Stimulated activated CD8-positive, alpha-beta memory T cell treated with anti-CD3 and anti-CD28 coated beads, Interleukin-2, amount 100 ng/mL, for 1 hour (primary cell): ENCODE measurements around the gene KCNQ1.
"Not testable (repeated sequence)": the region's sequence is repeated elsewhere in the genome, so short reads cannot be mapped to it uniquely, and the experiment has no call there.

ENCODE experiments used
- DNase-seq, 2 donors: peaks; one replicate each; pipeline ENCODE4 v3.0.0-alpha.2; 2020; ENCODE audit warnings: low read depth in 2 of 2

The KCNQ1 gene

DNA sequence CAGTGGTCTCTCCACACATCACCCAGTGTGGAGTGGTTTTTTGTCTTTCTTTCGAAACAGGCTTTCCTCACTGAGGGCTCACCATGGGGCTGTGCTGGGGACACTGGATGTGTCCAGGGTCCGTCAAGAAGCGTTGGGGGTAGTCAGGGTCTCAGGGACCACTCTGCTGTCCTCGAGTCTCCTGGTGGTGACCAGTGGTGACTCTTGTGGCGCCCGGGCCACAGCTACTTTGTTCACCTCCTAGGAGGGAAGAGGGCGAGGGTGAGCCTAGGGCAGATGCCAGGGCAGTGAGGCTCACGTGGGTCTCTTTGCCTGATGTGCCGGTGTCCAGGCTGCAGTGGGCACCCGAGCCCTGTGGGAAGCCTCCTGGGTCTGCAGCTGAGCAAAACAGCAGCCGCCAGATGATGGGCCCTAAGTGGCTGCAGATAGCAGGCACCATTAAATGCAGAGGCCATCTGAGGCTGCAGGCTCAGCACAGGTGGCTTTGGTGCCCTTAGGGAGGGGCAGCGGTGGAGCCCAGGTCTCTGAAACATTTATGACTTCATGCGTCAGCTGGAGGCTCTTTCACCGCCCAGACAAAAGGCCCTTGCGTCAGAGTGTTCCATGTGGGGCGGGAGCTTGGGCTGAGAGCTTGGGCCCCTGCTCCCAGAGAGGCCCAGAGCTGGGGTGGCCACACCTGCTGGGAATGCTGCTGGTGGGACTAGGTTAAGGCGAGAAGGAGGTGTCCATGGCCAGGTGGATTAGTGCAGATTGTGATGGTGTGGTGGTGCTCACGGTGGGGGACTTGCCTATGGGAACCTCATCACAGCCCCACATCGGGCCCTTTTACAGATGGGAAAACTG lies 29.5 kb downstream of the KCNQ1 start:
- no peak for DNase-seq

- no peak for DNase-seq
Measured at GRCh38 chr11:2475136-2475918, 30.5 kb downstream of the KCNQ1 start.

GRCh38 chr11:2477254-2477653 lies 32.4 kb downstream of the KCNQ1 start:
- DNase-seq, result no peak

DNA sequence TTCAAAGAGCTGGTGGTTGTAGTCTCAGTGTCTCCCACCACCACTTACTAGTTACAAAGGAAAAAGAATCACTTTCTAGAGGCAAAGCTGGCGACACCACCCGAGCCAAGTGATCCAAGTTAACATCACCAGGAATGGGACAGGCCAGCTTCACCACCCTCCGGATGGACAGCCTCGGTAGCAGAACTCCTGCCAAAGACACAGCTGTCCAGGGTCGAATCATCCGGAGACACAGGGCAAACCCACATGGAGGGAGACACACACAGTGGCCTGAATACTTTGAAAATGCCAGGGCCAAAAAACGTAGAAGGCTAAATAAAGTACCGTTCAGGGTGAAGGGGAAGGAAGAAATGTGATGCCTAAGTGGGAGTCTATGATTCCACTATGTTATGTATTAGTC lies 33.1 kb downstream of the KCNQ1 start:
- DNase-seq, result no peak

DNA sequence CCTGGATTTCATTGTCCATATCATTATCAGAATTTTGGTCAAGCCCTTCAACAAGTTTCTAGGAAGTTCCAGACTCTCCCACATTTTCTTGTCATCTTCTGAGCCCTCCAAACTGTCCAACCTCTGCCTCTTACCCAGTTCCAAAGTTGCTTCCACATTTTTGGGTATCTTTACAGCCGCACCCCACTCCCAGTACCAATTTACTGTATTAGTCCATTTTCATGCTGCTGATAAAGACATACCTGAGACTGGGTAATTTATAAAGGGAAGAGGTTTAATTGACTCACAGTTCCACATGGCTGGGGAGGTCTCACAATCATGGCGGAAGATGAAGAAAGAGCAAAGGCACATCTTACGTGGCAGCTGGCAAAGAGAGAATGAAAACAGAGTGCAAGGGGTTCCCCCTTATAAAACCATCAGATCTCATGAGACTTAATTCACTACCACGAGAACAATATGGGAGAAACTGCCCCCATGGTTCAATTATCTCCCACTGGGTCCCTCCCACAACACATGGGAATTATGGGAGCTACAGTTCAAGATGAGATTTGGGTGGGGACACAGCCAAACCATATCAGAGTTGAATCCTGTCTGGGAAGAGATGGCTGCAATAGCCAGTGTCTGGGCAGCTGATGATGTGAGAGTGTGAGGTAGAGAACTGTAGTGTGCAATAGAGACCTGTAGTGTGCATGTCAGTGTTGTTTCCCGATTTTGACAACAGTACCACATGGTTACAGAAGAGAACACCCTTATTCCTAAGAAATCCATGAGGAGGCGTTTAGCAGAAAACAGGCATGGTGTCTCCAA lies 35.5 kb downstream of the KCNQ1 start:
- DNase-seq, result not testable (repeated sequence)

DNA sequence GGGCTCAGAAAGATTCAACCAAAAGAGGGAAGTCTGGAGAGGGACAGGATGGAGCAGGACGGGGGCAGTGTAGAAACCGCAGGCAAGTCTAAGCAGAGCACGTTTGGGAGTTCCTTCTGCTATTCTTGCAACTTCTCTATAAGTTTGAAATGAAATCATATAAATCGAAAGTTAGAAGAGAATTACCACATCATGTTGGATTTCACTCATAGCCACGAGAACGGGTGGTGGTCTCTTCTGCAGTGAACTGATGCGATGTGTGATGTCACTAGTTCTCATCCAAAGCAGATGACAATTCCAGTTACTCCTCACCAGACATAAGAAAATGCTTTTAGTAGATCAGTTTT lies 36.0 kb downstream of the KCNQ1 start:
- no peak for DNase-seq

DNA sequence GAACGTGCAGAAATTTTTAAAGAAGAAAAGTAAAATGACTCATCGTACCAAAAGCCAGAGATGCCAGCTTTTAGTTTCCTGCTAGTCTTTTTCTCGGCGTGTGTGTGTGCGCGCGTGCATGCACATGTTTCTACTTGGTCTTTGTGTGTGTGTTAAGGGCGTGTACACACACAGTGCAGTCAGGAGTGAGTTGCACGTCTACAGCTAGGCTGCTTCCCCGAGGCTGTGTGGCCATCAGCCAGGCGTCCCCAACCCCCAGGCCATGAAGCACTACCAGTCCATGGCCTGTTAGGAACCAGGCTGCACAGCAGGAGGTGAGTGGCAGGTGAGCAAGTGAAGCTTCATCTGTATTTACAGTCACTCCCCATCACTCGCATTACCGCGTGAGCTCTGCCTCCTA lies 36.4 kb downstream of the KCNQ1 start:
- no peak for DNase-seq

DNA sequence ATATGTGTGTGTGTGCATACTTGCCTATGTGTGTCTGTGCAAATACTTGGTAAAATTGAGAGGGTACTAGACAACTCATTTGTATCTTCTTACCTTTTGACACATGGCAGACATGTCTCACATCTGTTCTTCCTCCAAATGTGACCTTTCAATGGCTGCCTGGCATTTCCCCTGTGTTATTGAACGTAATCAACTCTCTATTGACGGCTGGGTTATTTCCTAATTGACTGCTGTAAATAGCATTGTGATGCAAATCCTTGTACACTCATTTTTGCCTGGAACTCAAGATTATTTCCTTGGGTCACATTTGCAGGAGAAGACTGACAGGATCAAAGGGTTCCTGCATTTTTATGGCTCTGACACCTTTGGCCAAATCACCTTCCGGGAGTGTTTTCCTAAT lies 37.4 kb downstream of the KCNQ1 start:
- DNase-seq, result no peak

- DNase-seq, result no peak
Measured at GRCh38 chr11:2482745-2483144, 37.9 kb downstream of the KCNQ1 start.

DNA sequence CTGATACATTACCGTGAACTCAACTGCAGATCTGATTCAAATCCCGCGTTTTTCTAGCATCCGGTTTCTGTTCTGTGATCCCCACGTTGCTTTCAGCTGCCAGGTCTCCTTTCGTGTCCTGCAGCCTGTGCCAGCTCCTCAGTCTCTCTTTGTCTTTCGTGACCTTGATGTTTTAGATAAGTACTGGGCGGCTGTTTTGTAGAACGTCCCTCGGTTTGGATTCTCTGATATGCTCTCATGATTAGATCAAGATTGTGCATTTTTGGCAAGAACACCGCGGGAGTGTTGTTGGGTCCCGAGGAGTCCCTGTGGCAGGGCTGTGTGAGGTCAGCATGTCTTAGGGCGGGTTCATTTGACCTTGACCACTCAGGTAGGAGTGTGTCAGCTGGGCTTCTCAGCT lies 38.6 kb downstream of the KCNQ1 start:
- no peak for DNase-seq

- no peak for DNase-seq
Measured at GRCh38 chr11:2484576-2485125, 39.8 kb downstream of the KCNQ1 start.

DNA sequence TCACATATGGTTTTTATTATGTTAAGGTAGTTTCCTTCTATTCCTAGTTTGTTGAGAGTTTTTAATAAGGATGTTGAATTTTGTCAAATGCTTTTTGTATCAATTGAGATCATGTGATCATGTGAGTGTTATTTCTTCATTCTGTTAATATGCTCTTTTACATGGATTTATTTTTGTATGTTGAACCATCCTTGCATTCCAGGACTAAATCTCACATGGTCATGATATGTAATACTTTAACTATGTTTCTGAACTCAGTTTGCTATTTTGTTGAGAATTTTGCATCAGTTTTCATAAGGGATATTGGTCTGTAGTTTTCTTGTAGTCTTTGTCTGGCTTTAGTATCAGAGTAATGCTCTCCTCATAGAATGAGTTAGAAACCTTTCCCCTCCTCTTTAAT lies 43.2 kb downstream of the KCNQ1 start:
- no peak for DNase-seq

GRCh38 chr11:2489083-2489482 lies 44.3 kb downstream of the KCNQ1 start:
- no peak for DNase-seq

GRCh38 chr11:2497951-2498350 lies 53.1 kb downstream of the KCNQ1 start:
- not testable (repeated sequence) for DNase-seq

- DNase-seq, result no peak
Measured at GRCh38 chr11:2498750-2499149, 53.9 kb downstream of the KCNQ1 start.

DNA sequence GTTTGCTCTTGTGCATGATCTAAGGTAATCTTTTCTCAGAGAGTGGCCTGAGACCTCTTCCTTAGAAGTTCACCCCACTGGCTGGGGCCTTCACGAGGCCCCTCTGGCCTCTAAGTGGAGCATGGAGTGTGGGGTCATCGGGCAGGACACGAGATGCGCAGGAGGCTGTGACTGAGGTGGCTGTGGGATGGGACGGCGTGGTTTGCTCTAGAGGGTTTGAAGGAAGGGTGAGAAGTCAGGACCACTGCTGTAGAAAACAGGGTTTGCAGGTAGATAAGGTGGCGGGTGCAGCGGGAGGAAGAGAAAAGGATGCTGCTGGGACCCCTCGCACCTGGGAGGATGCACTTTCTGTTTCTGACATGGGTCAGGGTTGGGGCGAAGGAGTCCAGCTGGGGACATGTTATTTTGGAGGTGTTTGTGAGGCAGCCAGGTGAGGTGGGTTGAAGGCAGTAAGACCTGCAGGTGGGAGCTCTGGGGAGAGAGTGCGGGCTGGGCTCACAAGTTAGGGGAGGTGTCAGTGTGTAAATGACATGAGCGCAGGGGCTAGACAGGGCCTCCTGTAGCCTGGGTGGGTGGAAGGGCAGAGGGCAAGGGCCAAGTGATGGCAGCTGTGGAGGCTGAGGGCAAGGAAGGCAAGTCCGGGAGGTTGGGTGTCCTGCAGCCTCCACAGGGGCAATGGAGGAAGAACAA lies 62.5 kb downstream of the KCNQ1 start:
- no peak for DNase-seq

DNA sequence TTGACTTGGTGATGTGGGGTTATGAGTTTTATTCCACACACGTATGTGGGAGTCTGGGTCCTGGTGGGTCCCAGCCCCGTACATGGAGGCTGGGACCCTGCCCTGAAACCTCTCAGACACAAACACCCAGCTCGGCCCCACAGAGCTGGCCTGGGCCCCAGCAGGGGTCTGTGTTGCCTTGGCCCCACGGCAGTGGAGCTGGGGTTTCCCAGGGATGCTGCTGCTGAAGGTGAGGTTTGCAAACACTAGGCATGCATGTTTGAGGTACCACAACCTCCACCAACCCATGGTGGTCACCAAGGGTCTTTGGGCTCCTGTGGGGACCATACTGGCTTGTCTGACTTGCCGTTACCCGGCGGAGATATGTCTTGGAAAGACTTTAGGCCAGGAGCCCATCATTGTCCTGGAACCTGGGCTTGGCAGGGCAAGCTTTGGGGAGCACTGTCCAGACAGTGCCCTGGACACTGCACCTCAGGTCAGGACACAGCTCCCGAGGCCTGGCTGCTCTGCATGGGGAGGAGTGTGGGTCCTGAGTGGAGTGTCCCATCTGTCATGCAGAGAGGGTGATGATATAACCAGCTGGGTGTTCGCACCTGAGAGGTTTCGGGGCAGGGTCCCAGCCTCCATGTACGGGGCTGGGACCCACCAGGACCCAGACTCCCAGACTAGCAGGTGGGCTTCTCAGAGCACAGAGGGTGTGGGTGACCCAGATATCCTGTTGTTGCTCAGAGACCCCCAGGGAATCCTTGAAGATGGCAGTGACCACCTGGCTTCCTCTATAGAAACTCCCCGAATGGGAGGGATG lies 63.3 kb downstream of the KCNQ1 start:
- DNase-seq, result no peak

DNA sequence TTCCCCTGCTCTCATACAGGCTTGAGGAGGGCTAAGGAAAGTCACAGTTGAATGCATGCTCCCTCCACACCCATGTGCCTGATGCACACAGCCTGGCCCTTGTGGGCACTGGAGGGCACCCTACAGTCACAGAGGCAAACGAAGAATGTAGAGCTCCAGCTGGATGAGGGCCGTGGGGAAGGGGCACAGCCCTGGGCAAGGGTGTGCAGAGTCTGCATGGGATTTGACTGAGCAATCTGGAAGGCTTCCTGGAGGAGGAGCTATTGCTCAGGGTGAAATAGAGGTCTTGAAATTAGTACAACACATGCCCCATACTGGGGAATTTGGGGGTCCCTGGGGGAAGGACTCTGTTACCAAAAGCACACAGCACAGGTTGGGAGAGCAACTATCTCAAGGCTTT lies 64.0 kb downstream of the KCNQ1 start:
- no peak for DNase-seq

- DNase-seq, result no peak
Measured at GRCh38 chr11:2509481-2510001, 64.7 kb downstream of the KCNQ1 start.

- DNase-seq, result no peak
Measured at GRCh38 chr11:2510626-2511402, 66.0 kb downstream of the KCNQ1 start.
